ENCODE results near the gene IFNL4.
"Not testable (repeated sequence)": the region's sequence is repeated elsewhere in the genome, so short reads cannot be mapped to it uniquely, and the experiment has no call there.

Gene IFNL4

DNA sequence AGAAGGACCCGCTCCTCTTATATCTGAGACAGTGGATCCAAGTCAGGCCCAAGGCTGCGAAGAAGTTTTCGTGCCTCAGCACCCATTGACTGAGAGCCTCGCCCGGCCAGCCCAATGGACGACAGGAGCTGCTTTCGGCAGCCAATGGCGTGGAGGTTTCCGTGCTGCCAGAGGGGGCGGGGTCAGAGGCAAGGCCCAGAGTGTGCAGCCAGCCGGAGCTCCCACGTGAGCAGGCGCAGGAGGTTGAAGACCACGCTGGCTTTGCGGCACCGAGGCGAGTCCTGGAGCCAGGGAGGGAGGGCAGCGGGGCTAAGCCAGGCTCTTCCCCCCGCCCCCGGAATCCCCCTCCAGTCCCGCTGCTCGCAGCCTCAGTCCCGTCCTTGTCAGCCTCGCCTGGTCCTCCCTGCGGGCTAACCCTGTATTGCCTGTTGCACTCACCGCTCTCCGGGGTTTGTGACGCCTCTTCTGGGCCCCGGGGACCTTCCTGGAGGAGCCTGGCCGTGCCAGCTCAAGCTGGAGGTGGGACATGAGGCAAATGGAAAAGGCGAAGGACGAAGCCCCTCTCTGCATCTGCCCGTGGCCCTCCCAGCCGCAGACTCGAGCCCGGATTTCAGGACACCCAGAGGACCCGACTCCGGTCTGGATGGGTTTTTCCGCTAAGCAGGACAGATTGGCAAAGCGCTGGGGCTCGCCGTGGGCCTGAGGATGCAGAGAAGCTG lies 1.5 kb downstream of the IFNL4 start:
- no peak for DNase-seq (ENCODE audit: low read depth)
- TF ChIP-seq, protein P1, sequence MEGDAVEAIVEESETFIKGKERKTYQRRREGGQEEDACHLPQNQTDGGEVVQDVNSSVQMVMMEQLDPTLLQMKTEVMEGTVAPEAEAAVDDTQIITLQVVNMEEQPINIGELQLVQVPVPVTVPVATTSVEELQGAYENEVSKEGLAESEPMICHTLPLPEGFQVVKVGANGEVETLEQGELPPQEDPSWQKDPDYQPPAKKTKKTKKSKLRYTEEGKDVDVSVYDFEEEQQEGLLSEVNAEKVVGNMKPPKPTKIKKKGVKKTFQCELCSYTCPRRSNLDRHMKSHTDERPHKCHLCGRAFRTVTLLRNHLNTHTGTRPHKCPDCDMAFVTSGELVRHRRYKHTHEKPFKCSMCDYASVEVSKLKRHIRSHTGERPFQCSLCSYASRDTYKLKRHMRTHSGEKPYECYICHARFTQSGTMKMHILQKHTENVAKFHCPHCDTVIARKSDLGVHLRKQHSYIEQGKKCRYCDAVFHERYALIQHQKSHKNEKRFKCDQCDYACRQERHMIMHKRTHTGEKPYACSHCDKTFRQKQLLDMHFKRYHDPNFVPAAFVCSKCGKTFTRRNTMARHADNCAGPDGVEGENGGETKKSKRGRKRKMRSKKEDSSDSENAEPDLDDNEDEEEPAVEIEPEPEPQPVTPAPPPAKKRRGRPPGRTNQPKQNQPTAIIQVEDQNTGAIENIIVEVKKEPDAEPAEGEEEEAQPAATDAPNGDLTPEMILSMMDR (IDR thresholded peaks at IDR 0.05; ENCODE audit: low read length, missing control alignments) = no peak
- H3K4me3 ChIP-seq (replicated peaks; ENCODE audit: low read depth, low read length) = no peak overlapping the region

DNA sequence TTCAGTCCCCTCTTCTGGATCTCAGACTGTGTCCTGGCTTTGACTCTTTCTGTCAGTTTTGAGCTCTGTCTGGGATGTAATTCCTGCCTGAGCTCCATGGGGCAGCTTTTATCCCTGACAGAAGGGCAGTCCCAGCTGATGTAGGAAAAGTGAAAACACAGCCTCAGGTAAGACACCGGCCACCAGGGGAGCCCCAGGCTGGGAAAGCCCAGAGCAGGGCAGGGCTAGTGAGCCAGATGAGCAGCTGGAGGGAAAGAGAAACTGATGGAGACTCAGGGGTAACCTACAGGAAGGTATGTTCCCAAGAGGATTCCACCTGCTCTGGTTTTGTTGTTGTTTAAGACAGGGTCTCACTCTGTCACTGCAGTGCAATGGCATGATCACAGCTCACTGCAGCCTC lies 3.5 kb downstream of the IFNL4 start:
- not testable (repeated sequence) for H3K4me3 ChIP-seq (replicated peaks; ENCODE audit: low read depth, low read length)

DNA sequence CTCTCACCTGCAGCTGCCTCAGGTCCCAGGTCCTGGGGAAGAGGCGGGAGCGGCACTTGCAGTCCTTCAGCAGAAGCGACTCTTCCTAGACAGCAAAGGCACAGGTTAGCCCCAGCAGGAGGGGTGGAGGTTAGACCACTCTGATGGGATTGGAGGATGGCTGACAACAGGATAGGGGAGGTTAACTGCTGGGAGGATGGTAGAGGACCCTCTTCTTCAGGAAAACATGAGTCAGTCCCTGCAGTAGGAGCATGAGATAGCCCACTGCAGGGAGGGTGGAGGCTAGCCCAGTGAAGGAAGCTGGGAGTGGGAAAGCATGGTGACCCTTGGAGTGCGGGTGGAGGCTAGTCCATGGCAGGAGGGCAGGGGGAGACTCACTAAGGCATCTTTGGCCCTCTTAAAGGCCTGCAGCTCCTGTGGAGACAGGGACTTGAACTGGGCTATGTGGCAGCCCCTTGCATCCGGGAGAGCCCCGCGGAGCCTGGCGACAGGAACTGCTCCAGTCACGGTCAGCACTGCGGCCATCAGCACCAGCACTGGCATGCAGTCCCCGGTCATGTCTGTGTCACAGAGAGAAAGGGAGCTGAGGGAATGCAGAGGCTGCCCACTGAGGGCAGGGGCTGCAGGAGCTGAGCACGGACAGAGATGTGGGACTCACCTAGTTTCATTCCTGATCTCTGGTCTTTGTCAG lies 4.1 kb downstream of the IFNL4 start, which contains the start of gene IFNL3:
Gene IFNL3, minus strand, starts transcription at position 597 of the 691 bp plus-strand sequence. Its CDS starts 39 bp downstream, at position 558.
- DNase-seq (ENCODE audit: low read depth); H3K4me3 ChIP-seq (replicated peaks; ENCODE audit: low read depth, low read length): not testable (repeated sequence)

More for the DNA sequence above, 3.5 kb downstream of the IFNL4 start:
- not testable (repeated sequence) for DNase-seq (ENCODE audit: low read depth)

DNA sequence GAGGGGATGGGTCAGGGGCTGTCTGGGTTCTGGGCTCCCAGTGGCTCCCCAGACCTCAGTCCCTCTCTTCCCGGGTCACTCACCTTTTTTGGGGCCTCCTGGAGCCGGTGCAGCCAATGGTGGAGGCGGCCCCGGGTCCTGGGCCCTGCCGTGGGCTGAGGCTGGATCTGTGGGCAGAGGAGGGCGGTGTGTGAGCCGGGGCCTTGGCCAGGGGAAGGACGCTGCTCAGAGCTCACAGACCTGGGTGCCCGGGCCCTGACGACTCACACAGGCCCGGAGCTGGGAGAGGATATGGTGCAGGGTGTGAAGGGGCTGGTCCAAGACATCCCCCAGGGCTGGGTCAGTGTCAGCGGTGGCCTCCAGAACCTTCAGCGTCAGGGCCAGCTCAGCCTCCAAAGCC lies 4.9 kb downstream of the IFNL4 start:
- H3K4me3 ChIP-seq (replicated peaks; ENCODE audit: low read depth, low read length); DNase-seq (ENCODE audit: low read depth): not testable (repeated sequence)

GRCh38 chr19:39240421-39240820 lies 8.2 kb downstream of the IFNL4 start:
- no peak overlapping the region for H3K4me3 ChIP-seq (replicated peaks; ENCODE audit: low read depth, low read length)
- TF ChIP-seq, protein P1 (IDR thresholded peaks at IDR 0.05; ENCODE audit: low read length, missing control alignments) = no peak
- DNase-seq (ENCODE audit: low read depth) = no peak

GRCh38 chr19:39238944-39239343 lies 9.7 kb downstream of the IFNL4 start:
- H3K4me3 ChIP-seq (replicated peaks; ENCODE audit: low read depth, low read length) = no peak overlapping the region
- TF ChIP-seq, protein P1 (IDR thresholded peaks at IDR 0.05; ENCODE audit: low read length, missing control alignments) = no peak
- no peak for DNase-seq (ENCODE audit: low read depth)

DNA sequence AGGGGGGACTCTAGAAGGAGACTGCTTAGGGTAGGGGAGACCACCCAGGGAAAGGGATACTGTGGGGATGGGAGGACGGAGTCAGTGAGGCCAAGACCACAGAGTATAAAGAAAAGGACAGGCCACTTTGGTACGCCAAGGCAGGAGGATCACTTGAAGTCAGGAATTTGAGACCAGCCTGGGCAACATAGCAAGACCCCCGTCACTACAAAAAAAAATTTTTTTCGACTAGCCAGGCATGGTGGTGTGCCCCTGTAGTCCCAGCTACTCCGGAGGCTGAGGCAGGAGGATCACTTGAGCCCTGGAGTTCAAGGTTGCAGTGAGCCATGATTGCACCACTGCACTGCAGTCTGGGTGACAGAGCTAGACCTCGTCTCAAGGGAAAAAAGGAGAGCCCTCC lies 10.4 kb downstream of the IFNL4 start:
- H3K4me3 ChIP-seq (replicated peaks; ENCODE audit: low read depth, low read length) = no peak overlapping the region
- TF ChIP-seq, protein P1 (IDR thresholded peaks at IDR 0.05; ENCODE audit: low read length, missing control alignments) = no peak
- DNase-seq (ENCODE audit: low read depth) = no peak

- TF ChIP-seq, protein P1 (IDR thresholded peaks at IDR 0.05; ENCODE audit: low read length, missing control alignments) = no peak
- no peak for DNase-seq (ENCODE audit: low read depth)
- H3K4me3 ChIP-seq (replicated peaks; ENCODE audit: low read depth, low read length) = no peak overlapping the region
Measured at GRCh38 chr19:39237200-39238184, 11.2 kb downstream of the IFNL4 start.

Data from fibroblast of pulmonary artery (primary cell).